HFFc6 (cell line): ENCODE data around the gene MESP1. TPM values are rescaled to one million over a fixed set of nuclear protein-coding genes. Genes with fewer than 3 reads are reported as not detected.

Experiments used
- DNase-seq: peaks from one replicate; pipeline ENCODE4 v3.0.0-alpha.2; 2018
- H3K27ac Mint-ChIP-seq: 2 replicates; pipeline ENCODE4 v1.8.0; 2020; ENCODE audit warnings: mild to moderate bottlenecking, mixed read lengths
- H3K27me3 Mint-ChIP-seq: 2 replicates; pipeline ENCODE4 v1.8.0; 2021; ENCODE audit warnings: mild to moderate bottlenecking, moderate library complexity, mixed read lengths; ENCODE audit not compliant: insufficient read depth
- H3K36me3 Mint-ChIP-seq: 2 replicates; pipeline ENCODE4 v1.8.0; 2021; ENCODE audit warnings: low read depth, mixed read lengths
- H3K4me1 Mint-ChIP-seq: 2 replicates; pipeline ENCODE4 v1.8.0; 2020; ENCODE audit warnings: low read depth, mixed read lengths
- H3K4me3 Mint-ChIP-seq: 2 replicates; pipeline ENCODE4 v1.8.0; 2020; ENCODE audit warnings: mild to moderate bottlenecking, moderate library complexity, mixed read lengths
- H3K9me3 Mint-ChIP-seq: 2 replicates; pipeline ENCODE4 v1.8.0; 2020; ENCODE audit warnings: mild to moderate bottlenecking, mixed read lengths
- long read RNA-seq: library from polyadenylated mRNA; unstranded; transcript quantifications from one replicate; pipeline ENCODE4 v2.0.0, GENCODE V29; 2019
- total RNA-seq, 6 experiments: library from RNA; stranded (reverse); fragmentation: NEBNext Ultra II Directional; extraction: Animal tissue kit (Norgen Biotek cat#: 25700); gene quantifications; 2 replicates in 1 of 6; 3 replicates in 5 of 6; pipeline ENCODE4 v1.2.3, GENCODE V29; 2021
- TF ChIP-seq, protein P1 (sequence below): fragments of 200-600 bp; sonication (generic); IDR thresholded peaks from 2 replicates; pipeline ENCODE4 v1.5.0; 2021; ENCODE audit warnings: antibody characterized with exemption, mild to moderate bottlenecking

The MESP1 gene, protein sequence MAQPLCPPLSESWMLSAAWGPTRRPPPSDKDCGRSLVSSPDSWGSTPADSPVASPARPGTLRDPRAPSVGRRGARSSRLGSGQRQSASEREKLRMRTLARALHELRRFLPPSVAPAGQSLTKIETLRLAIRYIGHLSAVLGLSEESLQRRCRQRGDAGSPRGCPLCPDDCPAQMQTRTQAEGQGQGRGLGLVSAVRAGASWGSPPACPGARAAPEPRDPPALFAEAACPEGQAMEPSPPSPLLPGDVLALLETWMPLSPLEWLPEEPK
- total RNA-seq = under 1 TPM; 0.13 to 0.57 (median 0.26) TPM
- long read RNA-seq = 0 reads

DNA sequence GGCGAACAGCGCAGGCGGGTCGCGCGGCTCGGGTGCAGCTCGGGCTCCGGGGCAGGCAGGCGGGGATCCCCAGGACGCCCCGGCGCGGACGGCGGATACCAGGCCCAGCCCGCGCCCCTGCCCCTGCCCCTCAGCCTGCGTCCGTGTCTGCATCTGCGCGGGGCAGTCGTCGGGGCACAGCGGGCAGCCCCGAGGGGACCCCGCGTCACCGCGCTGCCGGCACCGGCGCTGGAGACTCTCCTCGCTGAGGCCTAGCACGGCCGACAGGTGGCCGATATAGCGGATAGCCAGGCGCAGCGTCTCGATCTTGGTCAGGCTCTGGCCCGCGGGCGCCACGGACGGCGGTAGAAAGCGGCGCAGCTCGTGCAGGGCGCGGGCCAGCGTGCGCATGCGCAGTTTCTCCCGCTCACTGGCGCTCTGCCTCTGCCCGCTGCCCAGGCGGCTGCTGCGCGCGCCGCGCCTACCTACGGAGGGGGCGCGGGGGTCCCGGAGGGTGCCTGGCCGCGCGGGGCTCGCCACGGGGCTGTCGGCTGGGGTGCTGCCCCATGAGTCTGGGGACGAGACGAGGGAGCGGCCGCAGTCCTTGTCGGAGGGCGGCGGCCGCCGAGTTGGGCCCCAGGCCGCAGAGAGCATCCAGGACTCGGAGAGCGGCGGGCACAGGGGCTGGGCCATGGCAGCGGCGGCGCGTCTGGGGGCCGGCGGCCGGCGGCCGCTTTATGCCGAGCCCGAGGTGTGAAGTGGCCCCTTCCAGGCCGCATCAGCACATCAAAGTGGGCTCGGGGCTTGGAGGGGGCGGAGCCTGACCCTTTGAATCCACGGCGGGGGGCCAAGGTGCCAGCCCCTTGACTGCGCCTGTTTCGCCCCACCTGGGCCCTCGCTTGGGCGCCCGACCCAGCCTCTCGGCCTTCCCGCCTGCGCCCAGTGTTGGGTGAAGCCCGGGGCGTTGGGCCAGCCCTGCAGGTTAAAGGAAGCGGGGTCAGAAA is at the start of gene MESP1:
TSS of gene MESP1 (minus strand) at position 690 of the 983 bp plus-strand sequence. CDS start at position 672, 18 bp downstream.
- no peak within 1 kb of the TSS for H3K27ac Mint-ChIP-seq
- H3K4me1 Mint-ChIP-seq = peaks cover 15% of the 10 kb centered on the region
- DNase-seq = peak; percentile 90
- H3K4me3 Mint-ChIP-seq = peak within 1 kb of the TSS; percentile 55; the same call in 1 of the 2 replicates
- H3K9me3 Mint-ChIP-seq = no peaks in the 10 kb centered on the region
- TF ChIP-seq, protein P1, sequence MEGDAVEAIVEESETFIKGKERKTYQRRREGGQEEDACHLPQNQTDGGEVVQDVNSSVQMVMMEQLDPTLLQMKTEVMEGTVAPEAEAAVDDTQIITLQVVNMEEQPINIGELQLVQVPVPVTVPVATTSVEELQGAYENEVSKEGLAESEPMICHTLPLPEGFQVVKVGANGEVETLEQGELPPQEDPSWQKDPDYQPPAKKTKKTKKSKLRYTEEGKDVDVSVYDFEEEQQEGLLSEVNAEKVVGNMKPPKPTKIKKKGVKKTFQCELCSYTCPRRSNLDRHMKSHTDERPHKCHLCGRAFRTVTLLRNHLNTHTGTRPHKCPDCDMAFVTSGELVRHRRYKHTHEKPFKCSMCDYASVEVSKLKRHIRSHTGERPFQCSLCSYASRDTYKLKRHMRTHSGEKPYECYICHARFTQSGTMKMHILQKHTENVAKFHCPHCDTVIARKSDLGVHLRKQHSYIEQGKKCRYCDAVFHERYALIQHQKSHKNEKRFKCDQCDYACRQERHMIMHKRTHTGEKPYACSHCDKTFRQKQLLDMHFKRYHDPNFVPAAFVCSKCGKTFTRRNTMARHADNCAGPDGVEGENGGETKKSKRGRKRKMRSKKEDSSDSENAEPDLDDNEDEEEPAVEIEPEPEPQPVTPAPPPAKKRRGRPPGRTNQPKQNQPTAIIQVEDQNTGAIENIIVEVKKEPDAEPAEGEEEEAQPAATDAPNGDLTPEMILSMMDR = peak; percentile 80
- H3K27me3 Mint-ChIP-seq = peaks cover 6% of the 10 kb centered on the region
- no peaks in the 10 kb centered on the region for H3K36me3 Mint-ChIP-seq

DNA sequence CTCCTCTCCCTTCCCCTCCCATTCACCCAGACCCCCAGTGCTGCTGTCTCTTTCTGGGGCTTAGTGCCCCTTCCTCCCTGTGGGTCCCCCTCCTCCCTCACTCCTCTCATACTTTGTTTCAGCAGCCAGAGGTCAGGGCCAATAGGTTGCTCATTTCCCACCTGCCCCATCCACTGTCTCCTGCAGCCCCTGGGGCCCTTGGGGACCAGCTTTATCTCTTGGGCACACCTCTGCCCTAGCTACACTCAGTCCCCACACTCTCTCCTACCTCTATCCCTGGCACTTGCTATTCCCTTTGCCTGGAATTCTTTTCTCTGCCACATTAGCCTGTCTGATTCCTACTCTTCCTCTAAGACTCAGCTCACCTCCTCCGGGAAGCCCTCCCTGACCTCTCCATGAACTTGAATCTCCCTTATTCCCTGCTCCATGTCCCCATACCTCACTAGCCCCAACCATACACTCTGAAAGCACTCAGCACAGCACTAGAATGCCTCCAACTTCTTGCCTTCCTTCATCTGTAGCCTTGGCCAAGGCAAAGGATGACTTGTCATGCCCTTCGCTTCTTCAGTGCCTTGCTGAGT is 49.0 kb upstream of the MESP1 start:
- TF ChIP-seq, protein P1 = no peak
- Mint-ChIP-seq H3K9me3 (no peaks in the 10 kb centered on the region), H3K4me1 (peaks cover 10% of the 10 kb centered on the region), H3K4me3 (peak overlapping the region; percentile 15; the same call in 1 of the 2 replicates), H3K27me3 (peaks cover 1% of the 10 kb centered on the region), H3K36me3 (peaks cover 54% of the 10 kb centered on the region), H3K27ac (peak overlapping the region; percentile 32)
- no peak for DNase-seq

DNA sequence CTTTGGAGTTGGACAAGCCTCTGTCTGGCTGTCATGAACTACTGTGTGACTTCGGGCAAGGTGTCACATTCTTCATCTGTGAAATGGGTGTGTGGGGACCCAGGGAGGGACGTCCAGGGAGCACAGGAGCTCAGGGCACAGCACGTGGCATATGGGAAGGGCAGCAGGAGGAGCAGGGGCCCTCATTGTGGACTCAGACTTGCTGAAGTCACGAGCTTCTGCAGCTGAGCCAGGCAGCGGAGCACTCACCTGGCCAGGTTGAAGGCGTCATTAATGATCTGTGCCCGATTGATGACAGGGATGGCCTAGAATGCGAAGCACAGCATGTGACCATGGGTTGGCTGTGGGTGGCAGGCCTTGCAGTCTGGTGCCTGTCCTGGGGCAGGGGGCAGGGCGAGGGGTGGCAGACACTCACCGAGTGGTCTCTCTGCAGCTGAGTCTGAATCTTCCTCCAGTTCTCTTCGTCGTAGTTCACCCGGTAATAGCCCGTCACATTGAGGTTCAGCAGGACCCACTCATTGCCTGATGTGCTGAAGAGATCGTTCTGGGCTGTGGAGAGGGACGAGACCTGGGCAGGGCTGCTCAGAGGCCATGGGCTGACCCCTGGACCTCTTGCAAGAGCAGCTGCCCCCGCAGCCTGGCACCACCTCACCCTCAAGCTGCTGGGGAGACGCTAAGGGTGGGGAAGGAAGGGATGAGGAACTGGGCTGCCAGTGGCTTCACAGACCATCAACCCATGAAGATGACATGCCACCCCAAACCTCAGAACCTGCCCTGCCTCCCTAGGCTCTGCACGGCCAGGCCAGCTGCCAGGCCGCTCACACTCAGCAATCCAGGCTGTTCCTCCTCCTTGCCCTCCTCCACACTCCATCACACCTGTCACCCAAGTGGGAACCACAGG is 48.2 kb upstream of the MESP1 start:
- peaks cover 51% of the 10 kb centered on the region for H3K36me3 Mint-ChIP-seq
- DNase-seq = no peak
- H3K4me1 Mint-ChIP-seq = peaks cover 15% of the 10 kb centered on the region
- no peak overlapping the region for H3K4me3 Mint-ChIP-seq
- TF ChIP-seq, protein P1 = no peak
- H3K27me3 Mint-ChIP-seq = peaks cover 1% of the 10 kb centered on the region
- no peaks in the 10 kb centered on the region for H3K9me3 Mint-ChIP-seq
- peak overlapping the region; percentile 57 for H3K27ac Mint-ChIP-seq

DNA sequence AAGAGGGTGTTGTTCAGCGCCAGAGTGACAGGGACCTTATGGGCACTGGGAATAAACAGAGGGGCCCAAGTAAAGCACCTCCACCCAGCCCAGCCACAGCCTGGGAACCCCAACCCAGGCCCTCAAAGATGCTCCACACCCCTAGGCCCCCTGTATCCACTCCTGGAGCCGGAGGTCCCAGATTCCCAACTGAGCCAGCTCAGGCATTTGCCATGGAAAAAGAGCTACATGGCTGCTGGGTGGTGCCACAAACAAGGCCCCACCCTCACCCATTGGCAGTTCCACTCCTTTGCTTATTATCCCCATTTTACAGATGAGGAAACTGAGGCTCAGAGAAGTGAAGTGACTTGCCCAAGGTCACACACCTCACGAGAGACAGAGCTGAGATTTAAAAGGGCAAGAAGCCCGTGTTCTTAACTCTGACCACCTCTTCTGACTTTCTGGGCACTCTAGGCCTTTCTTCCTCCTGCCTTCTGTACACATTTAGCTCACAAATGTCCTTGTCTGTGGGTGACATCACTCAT is 46.7 kb upstream of the MESP1 start:
- TF ChIP-seq, protein P1 = no peak
- Mint-ChIP-seq H3K27ac (peak overlapping the region; percentile 34), H3K9me3 (no peaks in the 10 kb centered on the region), H3K4me3 (no peak overlapping the region), H3K4me1 (peaks cover 15% of the 10 kb centered on the region), H3K27me3 (peaks cover 1% of the 10 kb centered on the region), H3K36me3 (peaks cover 59% of the 10 kb centered on the region)
- no peak for DNase-seq
